ENCODE measurements around the gene ZNF195.
"Not testable (repeated sequence)": the region's sequence is repeated elsewhere in the genome, so short reads cannot be mapped to it uniquely, and the experiment has no call there.

The ZNF195 gene

GRCh38 chr11:3340025-3340424 lies 38.9 kb downstream of the ZNF195 start:
- no peak for TF ChIP-seq CTCF (IDR thresholded peaks at IDR 0.05; ENCODE audit: insufficient read depth, low read depth, low read length, missing control alignments)
- H3K4me3 ChIP-seq (ENCODE audit: low read depth, low read length) = no peak overlapping the region
- no peak for DNase-seq (ENCODE audit: low read depth)

GRCh38 chr11:3339340-3339624 lies 39.7 kb downstream of the ZNF195 start:
- no peak overlapping the region for H3K4me3 ChIP-seq (ENCODE audit: low read depth, low read length)

GRCh38 chr11:3338569-3339339 lies 40.2 kb downstream of the ZNF195 start:
- H3K4me3 ChIP-seq (ENCODE audit: low read depth, low read length) = no peak overlapping the region
- no peak for TF ChIP-seq CTCF (IDR thresholded peaks at IDR 0.05; ENCODE audit: insufficient read depth, low read depth, low read length, missing control alignments)
- no peak for DNase-seq (ENCODE audit: low read depth)

More at GRCh38 chr11:3339340-3339624, 39.7 kb downstream of the ZNF195 start:
- TF ChIP-seq CTCF (IDR thresholded peaks at IDR 0.05; ENCODE audit: insufficient read depth, low read depth, low read length, missing control alignments) = no peak
- no peak for DNase-seq (ENCODE audit: low read depth)

- H3K4me3 ChIP-seq (ENCODE audit: low read depth, low read length); DNase-seq (ENCODE audit: low read depth): not testable (repeated sequence)
These were observed 42.5 kb downstream of the ZNF195 start for GRCh38 chr11:3336420-3336819.

- not testable (repeated sequence) for DNase-seq (ENCODE audit: low read depth); H3K4me3 ChIP-seq (ENCODE audit: low read depth, low read length)
These were observed 45.8 kb downstream of the ZNF195 start for GRCh38 chr11:3333157-3333556.

- H3K4me3 ChIP-seq (ENCODE audit: low read depth, low read length); DNase-seq (ENCODE audit: low read depth): not testable (repeated sequence)
These were observed 47.9 kb downstream of the ZNF195 start for GRCh38 chr11:3331078-3331477.

GRCh38 chr11:3330064-3330463 lies 48.9 kb downstream of the ZNF195 start:
- not testable (repeated sequence) for DNase-seq (ENCODE audit: low read depth); H3K4me3 ChIP-seq (ENCODE audit: low read depth, low read length)

GRCh38 chr11:3328503-3328902 lies 50.4 kb downstream of the ZNF195 start:
- DNase-seq (ENCODE audit: low read depth); H3K4me3 ChIP-seq (ENCODE audit: low read depth, low read length): not testable (repeated sequence)

GRCh38 chr11:3326450-3326849 lies 52.5 kb downstream of the ZNF195 start:
- not testable (repeated sequence) for H3K4me3 ChIP-seq (ENCODE audit: low read depth, low read length); DNase-seq (ENCODE audit: low read depth)

- H3K4me3 ChIP-seq (ENCODE audit: low read depth, low read length); DNase-seq (ENCODE audit: low read depth): not testable (repeated sequence)
These were observed 54.2 kb downstream of the ZNF195 start for GRCh38 chr11:3324724-3325123.

Measured in GM12865 (cell line).